NCI-H2029 treated with DMSO at 0.1 percent for 48 hours (cell line): Measurements from ENCODE around the gene AJUBA.
"Not testable (repeated sequence)": the region's sequence is repeated elsewhere in the genome, so short reads cannot be mapped to it uniquely, and the experiment has no call there.

Source experiments
- DNase-seq: peaks from one replicate; lab custom pipeline; 2025; lab: John Stamatoyannopoulos, UW

The AJUBA gene

GRCh38 chr14:22979748-22980392 is 2.5 kb downstream of the AJUBA start:
- DNase-seq: no peak

GRCh38 chr14:22978981-22979671 is 3.2 kb downstream of the AJUBA start:
- no peak for DNase-seq

GRCh38 chr14:22978487-22978837 is 3.9 kb downstream of the AJUBA start:
- no peak for DNase-seq

- DNase-seq: no peak
These were observed 4.5 kb downstream of the AJUBA start for GRCh38 chr14:22977684-22978486.

GRCh38 chr14:22977434-22977683 is 5.0 kb downstream of the AJUBA start:
- no peak for DNase-seq

GRCh38 chr14:22976620-22977433 is 5.5 kb downstream of the AJUBA start:
- DNase-seq: peak; percentile 82

- no peak for DNase-seq
These were observed 7.6 kb downstream of the AJUBA start for GRCh38 chr14:22974530-22975313.

- DNase-seq: peak; percentile 90
These were observed 8.9 kb downstream of the AJUBA start for GRCh38 chr14:22973217-22974032.

- DNase-seq: no peak
These were observed 9.9 kb downstream of the AJUBA start for GRCh38 chr14:22972313-22972930.

GRCh38 chr14:22971152-22971551 is 11.2 kb downstream of the AJUBA start:
- DNase-seq: no peak

GRCh38 chr14:22966783-22967269 is 15.5 kb downstream of the AJUBA start:
- DNase-seq: no peak

- DNase-seq: not testable (repeated sequence)
These were observed 16.2 kb downstream of the AJUBA start for GRCh38 chr14:22965916-22966782.

GRCh38 chr14:22962061-22962676 is 20.2 kb downstream of the AJUBA start:
- DNase-seq: no peak

GRCh38 chr14:22955702-22956569 is 26.4 kb downstream of the AJUBA start:
- no peak for DNase-seq

GRCh38 chr14:22952418-22952817 is 29.9 kb downstream of the AJUBA start:
- DNase-seq: peak; percentile 67

- not testable (repeated sequence) for DNase-seq
These were observed 30.6 kb downstream of the AJUBA start for GRCh38 chr14:22951795-22952194.

- DNase-seq: no peak
These were observed 36.7 kb downstream of the AJUBA start for GRCh38 chr14:22945642-22946041.

GRCh38 chr14:22939684-22940083 is 42.7 kb downstream of the AJUBA start:
- no peak for DNase-seq
